Frontal cortex (tissue), 4 donors: ENCODE results near the gene RALGDS. TPM values are rescaled to one million over a fixed set of nuclear protein-coding genes. Genes with fewer than 3 reads are reported as not detected.
A peak's percentile ranks its signal among the peaks of the same experiment; 100 is the strongest.

Experiments
- DNase-seq, 2 donors: peaks; one replicate each; pipeline ENCODE4 v3.0.0; 2012; ENCODE audit warnings: low spot score in 2 of 2
- FAIRE-seq: peaks from 2 replicates; lab custom pipeline; 2012; peaks lifted over from hg19 to GRCh38; lab: Jason Lieb, UNC
- total RNA-seq: library from RNA; depleted of rRNA; stranded (reverse); fragments of >200 nt; gene quantifications from one replicate; pipeline ENCODE4 v1.2.3, GENCODE V29; 2014
- donor health status: control.
- donor health status: control.
- donor health status: control.

The RALGDS gene
- total RNA-seq, 1 donor from 2014 or later: 79.9 TPM

DNA sequence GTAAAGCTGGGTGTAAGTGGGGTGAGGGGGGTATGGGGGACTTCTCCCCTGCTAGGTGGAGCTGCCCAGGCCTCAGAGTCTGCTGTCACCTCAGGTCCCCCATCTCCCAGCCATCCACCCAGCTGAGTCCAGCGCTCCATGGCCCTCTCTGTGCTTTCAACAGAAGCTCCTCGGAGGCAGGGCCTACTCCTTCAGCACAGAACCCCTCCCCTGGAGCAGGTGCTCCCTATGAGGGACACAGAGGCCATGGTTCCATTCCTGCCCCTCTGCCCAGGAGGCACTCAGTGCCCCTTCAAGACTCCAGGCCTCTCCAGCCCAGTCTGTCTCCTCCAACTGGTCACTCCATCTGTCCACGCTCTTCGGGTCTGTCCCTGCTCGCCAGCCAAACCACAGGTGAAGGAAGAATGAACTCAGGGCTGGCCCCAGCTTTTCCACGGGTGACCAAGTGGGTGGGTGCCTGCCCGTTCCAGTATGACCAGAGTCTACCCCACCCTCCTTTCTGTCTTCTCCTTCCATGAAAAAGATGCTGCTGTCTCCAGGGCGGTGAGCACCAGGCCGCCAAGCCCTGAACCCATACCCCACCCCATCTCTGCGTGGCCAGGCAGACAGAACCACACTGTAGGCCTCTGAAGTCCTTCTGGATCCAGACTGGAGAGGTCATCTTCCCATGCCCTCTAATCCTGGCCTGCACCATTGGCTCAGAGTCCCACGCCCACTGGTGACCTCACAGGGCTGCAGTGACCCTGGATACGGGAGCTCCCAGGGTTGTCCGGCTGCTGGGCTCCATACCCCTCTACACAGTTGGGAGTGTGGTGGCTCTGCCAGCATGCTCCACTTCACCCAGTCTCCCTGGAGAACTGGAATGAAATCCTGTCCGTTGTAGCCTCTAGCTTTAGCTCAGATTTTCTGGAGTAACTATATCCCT is 30.8 kb upstream of the RALGDS start:
- FAIRE-seq (no peak), DNase-seq (no peak)

DNA sequence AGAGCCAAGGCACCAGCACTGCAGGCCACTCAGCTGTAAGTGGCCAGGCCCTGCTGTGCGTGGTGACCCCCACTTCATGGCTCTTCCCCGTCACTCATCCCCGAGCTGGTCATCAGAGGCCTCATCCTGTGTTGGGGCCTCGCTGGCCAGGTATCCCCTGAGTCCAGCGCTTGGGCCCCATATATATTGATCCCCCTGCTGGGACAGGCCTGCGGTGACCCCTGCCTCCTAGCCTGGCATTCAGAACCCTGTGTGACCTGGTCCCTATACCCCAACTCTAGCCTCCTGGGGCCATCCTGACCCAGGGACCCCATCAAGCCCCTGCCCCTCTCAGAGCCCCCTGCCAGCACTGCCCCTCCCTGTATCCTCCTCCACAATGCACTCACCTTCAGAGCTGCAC is 30.0 kb upstream of the RALGDS start:
- FAIRE-seq (no peak), DNase-seq (no peak)

DNA sequence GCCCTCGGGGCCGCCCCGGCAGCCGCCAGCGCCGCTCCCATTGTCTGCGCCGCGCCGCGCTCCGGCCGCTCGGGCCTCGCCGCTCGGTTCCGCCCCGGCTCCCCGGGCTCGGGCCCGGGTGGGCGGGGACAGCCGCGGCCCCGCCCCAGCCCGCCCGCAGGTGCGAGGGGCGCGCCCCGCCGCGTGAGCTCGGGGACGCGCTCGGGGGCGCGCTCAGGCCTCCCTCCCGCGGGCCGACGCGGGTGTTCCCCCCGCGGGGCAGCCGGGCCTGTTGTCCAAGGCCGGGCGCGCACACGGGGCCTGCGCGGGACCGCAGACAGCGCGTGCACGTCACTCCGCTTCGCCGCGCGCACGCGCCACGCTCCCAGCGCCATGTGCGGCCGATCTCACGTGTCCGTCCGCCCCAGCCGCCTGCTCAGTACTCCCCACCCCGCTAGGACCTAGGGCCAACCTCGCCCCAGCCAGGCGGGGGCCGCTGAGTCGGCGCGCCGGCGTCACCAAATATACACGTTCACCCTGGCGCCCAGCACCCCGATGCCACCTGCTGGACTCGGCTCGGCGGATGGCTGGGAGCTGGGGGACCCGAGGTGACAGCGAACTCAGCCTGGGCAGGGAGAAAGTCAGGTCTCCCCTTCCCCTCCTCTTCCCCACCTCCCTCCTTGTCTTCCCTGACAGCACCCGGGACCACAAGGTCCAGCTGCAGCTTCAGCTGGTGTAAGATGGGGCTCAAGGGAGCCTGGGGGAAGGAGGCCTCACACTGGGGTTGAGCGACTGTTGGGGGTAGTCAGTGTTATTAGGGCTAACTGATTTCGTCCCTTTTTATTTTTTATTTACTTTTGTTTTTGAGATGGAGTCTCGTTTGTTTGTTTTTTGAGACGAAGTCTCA is 28.3 kb upstream of the RALGDS start:
- DNase-seq (peak; percentile 98), FAIRE-seq (no peak)

- FAIRE-seq (no peak), DNase-seq (no peak)
These were observed 27.4 kb upstream of the RALGDS start for GRCh38 chr9:133148199-133149129.

DNA sequence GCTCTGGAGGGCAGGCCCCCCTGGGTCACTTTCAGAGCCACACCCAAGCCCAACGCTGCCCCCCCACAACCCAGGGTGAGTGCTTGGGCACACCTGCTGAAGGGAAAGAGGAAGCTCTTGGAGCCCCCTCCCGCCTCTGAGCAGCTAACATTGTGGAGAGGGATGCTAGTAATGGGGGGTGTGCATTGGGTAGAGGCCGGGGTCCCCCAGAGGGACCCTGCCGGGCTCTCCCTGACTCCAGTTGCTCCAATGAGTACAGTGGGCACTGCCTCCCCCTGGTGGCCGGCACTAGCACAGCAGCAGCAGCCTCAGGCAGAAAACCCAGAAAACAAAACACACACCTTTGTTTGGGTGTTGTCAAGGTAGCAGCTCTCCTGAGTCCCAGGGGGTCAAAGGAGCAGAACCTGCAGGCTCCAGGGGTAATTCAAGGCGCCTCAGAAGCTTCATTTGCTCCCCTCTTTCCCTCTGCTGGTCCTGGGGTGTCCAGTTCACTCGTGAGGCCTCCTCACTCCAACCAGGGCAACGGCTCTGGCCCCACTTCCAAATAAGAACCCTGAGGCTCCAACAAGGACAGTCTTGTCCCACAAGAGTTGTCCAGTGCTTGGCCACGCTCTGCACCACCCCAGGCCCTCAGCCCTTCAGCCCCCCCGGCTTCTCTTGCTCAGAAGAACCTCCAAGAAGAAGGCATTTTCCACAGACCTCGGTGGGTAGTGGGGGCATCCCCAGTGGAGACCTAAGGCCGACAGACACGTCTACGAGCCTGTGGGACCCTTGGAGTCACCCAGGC is 26.6 kb upstream of the RALGDS start:
- FAIRE-seq: no peak
- DNase-seq: peak in 1 of 2 donors; percentile 83

- FAIRE-seq (no peak), DNase-seq (no peak)
These were observed 25.8 kb upstream of the RALGDS start for GRCh38 chr9:133146746-133147411.

DNA sequence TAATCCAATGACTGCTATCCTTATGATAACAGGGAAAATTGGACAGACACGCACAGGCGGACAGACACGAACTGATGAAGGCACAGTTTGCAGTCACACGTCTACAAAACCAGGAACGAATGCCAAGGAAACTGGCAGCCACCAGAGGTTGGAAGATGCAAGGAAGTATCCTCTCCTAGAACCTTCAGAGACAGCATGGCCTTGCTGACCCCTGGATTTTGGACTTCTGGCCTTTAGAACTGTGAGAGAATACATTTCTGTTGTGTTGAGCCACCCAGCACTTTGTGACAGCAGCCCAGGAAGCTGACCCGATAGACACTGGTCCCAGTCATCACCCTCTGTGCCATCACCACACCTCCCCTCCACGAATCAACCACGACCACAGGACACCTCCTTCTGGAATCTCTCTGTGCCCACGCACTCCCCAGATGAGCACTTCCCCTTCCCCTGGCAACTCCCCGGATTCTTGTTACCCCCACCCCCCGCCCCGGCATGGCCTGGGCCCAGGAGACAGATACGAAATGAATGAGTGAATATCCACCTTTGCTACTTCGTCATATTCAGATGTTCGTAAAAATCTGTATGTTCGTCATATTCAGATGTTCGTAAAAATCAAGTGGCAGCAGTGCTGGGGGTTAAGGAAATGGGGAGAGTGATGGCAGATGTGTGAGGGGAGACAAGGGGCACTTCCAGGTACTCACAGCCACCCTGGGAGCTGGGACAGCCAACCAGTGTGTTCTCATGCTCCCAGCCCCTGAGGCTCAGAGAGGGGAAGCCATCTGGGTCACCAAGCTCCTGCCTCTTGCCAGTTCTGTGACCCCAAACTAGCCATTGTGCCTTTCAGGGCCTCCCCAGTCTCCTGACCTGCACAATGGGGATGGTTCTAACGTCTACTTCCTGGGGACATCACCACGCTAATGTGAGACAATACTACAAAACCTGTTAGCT is 24.1 kb upstream of the RALGDS start:
- FAIRE-seq: no peak
- no peak for DNase-seq

DNA sequence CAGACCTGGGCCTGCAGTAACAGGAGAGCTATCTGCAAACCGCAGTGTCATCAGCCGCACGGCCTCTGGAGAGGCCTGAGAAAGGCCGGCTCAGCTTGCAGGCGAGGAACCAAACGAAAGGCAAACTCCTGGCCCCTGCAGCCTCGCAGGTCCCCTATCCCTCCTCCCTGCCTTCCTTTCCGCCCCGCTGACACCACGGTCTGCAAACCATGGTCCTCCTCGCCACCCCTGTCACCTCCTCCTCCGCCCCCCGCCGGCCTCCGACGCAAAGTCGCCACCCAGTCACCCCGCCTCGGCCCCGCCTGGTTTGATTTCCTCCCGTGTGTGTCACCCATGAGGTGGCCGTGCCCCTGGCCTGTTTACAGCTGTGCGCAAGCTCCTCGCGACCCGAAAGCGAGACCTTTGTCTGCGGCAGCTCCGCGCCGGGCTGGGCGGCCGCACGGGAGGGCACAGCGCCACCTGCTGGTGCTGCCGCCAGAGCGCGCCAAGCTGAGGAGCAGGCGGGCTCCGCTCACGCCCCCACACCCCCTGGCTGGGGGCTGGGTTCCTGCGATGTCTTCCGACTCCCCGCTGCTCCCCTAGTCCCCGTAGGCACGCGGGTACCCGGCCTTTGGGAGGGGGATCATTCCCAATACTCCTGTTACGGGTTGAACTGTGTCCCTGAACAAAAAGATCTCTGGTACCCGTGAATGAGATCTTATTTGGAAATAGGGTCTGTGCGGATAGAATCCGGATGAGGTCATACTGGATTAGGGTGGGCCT is 23.3 kb upstream of the RALGDS start:
- DNase-seq: peak; percentile 82 to 90

DNA sequence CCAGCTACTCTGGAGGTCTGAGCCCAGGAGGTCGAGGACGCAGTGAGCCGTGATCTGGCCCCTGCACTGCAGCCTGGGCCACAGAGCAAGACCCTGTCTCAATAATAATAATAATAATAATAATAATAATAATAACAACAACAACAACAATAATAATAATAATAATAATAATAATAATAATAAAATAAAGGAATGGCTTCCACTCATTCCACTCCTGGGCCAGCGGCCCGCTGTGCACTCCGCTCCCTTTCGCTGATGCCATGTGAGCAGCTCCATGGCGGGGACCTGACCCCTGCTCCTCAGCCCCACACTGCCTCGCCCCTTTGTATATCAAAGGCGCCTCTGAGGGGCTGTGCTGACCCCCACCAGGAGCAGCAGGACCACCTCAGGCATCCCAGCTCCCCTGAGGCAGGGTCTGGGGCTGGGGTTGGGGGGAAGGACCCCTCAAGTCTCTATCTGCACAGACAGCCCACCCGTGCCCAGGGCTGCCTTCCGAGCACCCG is 22.6 kb upstream of the RALGDS start:
- FAIRE-seq: no peak

More for the DNA sequence above, 23.3 kb upstream of the RALGDS start:
- FAIRE-seq: no peak

DNA sequence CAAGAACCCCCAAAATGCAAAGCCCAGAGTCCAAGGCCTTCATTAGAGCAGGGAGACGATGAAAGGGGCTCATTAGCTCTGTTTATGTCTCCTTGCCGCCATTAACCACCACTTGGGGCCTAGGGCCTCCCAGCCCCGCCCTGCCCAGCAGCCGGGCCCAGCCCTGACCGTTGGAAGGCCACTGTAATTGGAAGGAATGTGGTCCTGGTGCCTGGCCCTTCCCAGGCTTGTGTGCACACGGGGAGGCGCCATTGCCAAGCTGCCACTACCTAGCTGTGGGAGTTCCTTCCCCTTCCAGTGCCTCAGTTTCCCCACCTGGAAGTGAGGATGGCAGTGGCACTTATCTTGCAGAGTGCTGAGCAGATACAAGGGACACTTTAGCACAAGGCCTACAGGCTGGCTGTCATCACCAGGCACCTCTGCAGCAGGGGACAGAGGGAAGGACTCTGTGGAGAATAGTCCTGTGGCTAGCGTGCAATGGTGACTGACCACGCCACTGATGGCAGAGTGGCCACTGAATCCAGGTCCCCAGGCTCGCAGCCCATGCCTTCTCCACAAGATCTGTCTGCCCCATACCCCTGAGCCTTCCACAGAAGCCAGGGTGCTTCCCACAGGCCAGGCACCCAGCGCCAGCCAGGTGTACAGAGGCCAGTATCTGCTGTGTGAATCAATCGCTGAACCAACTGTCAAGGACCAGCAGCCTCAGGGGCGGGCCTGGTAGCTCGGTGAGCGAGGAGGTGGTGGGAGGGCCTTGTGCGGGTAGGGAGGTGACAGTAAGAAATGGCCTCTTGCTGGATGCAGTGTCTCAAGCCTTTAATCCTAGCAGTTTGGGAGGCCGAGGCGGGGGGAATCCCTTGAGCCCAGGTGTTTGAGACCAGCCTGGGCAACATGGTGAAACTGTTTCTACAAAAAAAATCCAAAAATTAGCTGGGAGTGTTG is 21.9 kb upstream of the RALGDS start:
- FAIRE-seq (no peak), DNase-seq (no peak)

More for the DNA sequence above, 22.6 kb upstream of the RALGDS start:
- DNase-seq: no peak

- FAIRE-seq (no peak), DNase-seq (no peak)
These were observed 21.0 kb upstream of the RALGDS start for GRCh38 chr9:133141833-133142595.

- FAIRE-seq (no peak), DNase-seq (no peak)
These were observed 19.6 kb upstream of the RALGDS start for GRCh38 chr9:133140606-133141005.

DNA sequence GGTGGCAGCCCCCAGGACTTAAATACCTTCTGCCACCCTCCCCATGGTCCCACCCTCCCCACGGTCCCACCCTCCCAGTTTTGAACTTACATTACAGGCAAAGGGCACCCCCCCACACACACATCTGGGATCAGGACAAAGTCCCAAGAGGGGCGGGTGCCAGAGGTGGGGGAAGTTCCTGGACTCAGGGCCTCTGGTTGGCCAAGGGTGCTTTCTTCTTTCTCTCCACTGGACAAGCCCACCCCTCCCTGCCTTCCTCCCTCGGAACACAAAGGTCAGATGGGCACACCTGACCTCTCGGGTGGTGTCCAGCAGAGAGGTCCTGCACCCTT is 19.1 kb upstream of the RALGDS start:
- DNase-seq (no peak), FAIRE-seq (no peak)

- FAIRE-seq: no peak
- no peak for DNase-seq
These were observed 18.5 kb upstream of the RALGDS start for GRCh38 chr9:133139246-133140173.
